ENCODE measurements around the gene AHCYL2. TPM values are rescaled to one million over a fixed set of nuclear protein-coding genes. Genes with fewer than 3 reads are reported as not detected.

Gene AHCYL2
- total RNA-seq, 3 donors from 2014 or later (not counting 1 experiment from before 2014, with no cell fraction given) = 11.6 to 15.2 (median 14.5) TPM

GRCh38 chr7:129454249-129454551, 229.4 kb downstream of the AHCYL2 start:
- Histone ChIP-seq H3K4me3 (ENCODE audit: low read length) (no peak overlapping the region), H3K27ac (ENCODE audit: low read length) (no peak overlapping the region), H3K36me3 (ENCODE audit: control insufficient read depth, insufficient read depth, low read length) (no peaks in the 10 kb centered on the region), H3K27me3 (ENCODE audit: control insufficient read depth, insufficient read depth, low read length) (no peaks in the 10 kb centered on the region), H3K4me1 (ENCODE audit: control insufficient read depth, insufficient read depth, low read length) (no peaks in the 10 kb centered on the region), H3K9me3 (ENCODE audit: control insufficient read depth, insufficient read depth, low read length) (no peaks in the 10 kb centered on the region)
- ATAC-seq (no peak), DNase-seq (no peak)
- intact Hi-C loops (cut with micrococcal nuclease) = no loop called here
- Mint-ChIP-seq H3K4me3 (no peak overlapping the region), H3K27me3 (ENCODE audit: low read depth in 2 of 2) (no peaks in the 10 kb centered on the region), H3K27ac (no peak overlapping the region), H3K4me1 (no peaks in the 10 kb centered on the region), H3K36me3 (peaks cover 2% of the 10 kb centered on the region), H3K9me3 (no peaks in the 10 kb centered on the region)
- no peak for TF ChIP-seq CTCF (IDR thresholded peaks at IDR 0.05)
- WGBS (ENCODE audit: insufficient coverage) = 96% methylated on average over 4 of the region's 4 CpGs

- 97% methylated on average over 10 of the region's 10 CpGs for WGBS (ENCODE audit: insufficient coverage)
- ATAC-seq (no peak), DNase-seq (no peak)
- H3K27me3 ChIP-seq (ENCODE audit: control insufficient read depth, insufficient read depth, low read length) = no peaks in the 10 kb centered on the region
- TF ChIP-seq CTCF (IDR thresholded peaks at IDR 0.05) = no peak
- Mint-ChIP-seq H3K36me3 (no peaks in the 10 kb centered on the region), H3K9me3 (no peaks in the 10 kb centered on the region), H3K4me3 (no peak overlapping the region), H3K27me3 (ENCODE audit: low read depth in 2 of 2) (no peaks in the 10 kb centered on the region), H3K4me1 (no peaks in the 10 kb centered on the region), H3K27ac (no peak overlapping the region)
- no peaks in the 10 kb centered on the region for H3K9me3 ChIP-seq (ENCODE audit: control insufficient read depth, insufficient read depth, low read length)
- H3K4me3 ChIP-seq (ENCODE audit: low read length) = no peak overlapping the region
- H3K4me1 ChIP-seq (ENCODE audit: control insufficient read depth, insufficient read depth, low read length) = no peaks in the 10 kb centered on the region
- H3K27ac ChIP-seq (ENCODE audit: low read length) = no peak overlapping the region
- no peaks in the 10 kb centered on the region for H3K36me3 ChIP-seq (ENCODE audit: control insufficient read depth, insufficient read depth, low read length)
- intact Hi-C loops (cut with micrococcal nuclease) = no loop called here
Measured at GRCh38 chr7:129456421-129456820, 231.6 kb downstream of the AHCYL2 start.

- Mint-ChIP-seq H3K27ac (no peak overlapping the region), H3K27me3 (ENCODE audit: low read depth in 2 of 2) (no peaks in the 10 kb centered on the region), H3K9me3 (no peaks in the 10 kb centered on the region), H3K4me3 (no peak overlapping the region), H3K36me3 (no peaks in the 10 kb centered on the region), H3K4me1 (no peaks in the 10 kb centered on the region)
- H3K27ac ChIP-seq (ENCODE audit: low read length) = no peak overlapping the region
- H3K4me3 ChIP-seq (ENCODE audit: low read length) = no peak overlapping the region
- WGBS (ENCODE audit: insufficient coverage) = 85% methylated on average over 2 of the region's 3 CpGs
- H3K27me3 ChIP-seq (ENCODE audit: control insufficient read depth, insufficient read depth, low read length) = no peaks in the 10 kb centered on the region
- no peak for TF ChIP-seq CTCF (IDR thresholded peaks at IDR 0.05)
- no peak for ATAC-seq
- no peaks in the 10 kb centered on the region for H3K36me3 ChIP-seq (ENCODE audit: control insufficient read depth, insufficient read depth, low read length)
- intact Hi-C loops (cut with micrococcal nuclease) = no loop called here
- H3K9me3 ChIP-seq (ENCODE audit: control insufficient read depth, insufficient read depth, low read length) = no peaks in the 10 kb centered on the region
- no peaks in the 10 kb centered on the region for H3K4me1 ChIP-seq (ENCODE audit: control insufficient read depth, insufficient read depth, low read length)
- DNase-seq = no peak
Measured at GRCh38 chr7:129457101-129457500, 232.3 kb downstream of the AHCYL2 start.

GRCh38 chr7:129458171-129458570, 233.3 kb downstream of the AHCYL2 start:
- no peak for TF ChIP-seq CTCF (IDR thresholded peaks at IDR 0.05)
- no peaks in the 10 kb centered on the region for H3K9me3 Mint-ChIP-seq
- H3K4me3 Mint-ChIP-seq = no peak overlapping the region
- H3K36me3 Mint-ChIP-seq = no peaks in the 10 kb centered on the region
- Histone ChIP-seq H3K36me3 (ENCODE audit: control insufficient read depth, insufficient read depth, low read length) (no peaks in the 10 kb centered on the region), H3K4me1 (ENCODE audit: control insufficient read depth, insufficient read depth, low read length) (peaks cover 3% of the 10 kb centered on the region), H3K27ac (ENCODE audit: low read length) (no peak overlapping the region), H3K4me3 (ENCODE audit: low read length) (no peak overlapping the region), H3K27me3 (ENCODE audit: control insufficient read depth, insufficient read depth, low read length) (no peaks in the 10 kb centered on the region), H3K9me3 (ENCODE audit: control insufficient read depth, insufficient read depth, low read length) (no peaks in the 10 kb centered on the region)
- ATAC-seq (no peak), DNase-seq (no peak)
- intact Hi-C loops (cut with micrococcal nuclease) = no loop called here
- H3K27ac Mint-ChIP-seq = no peak overlapping the region
- no peaks in the 10 kb centered on the region for H3K27me3 Mint-ChIP-seq (ENCODE audit: low read depth in 2 of 2)
- WGBS (ENCODE audit: insufficient coverage) = 95% methylated on average over 5 of the region's 5 CpGs
- H3K4me1 Mint-ChIP-seq = no peaks in the 10 kb centered on the region

Data from natural killer cell (primary cell).